GM21737 (cell line): Measurements from ENCODE around the gene BOC.

Experiments used
- ATAC-seq: cut with Tn5 transposase; IDR thresholded peaks from one replicate; pipeline ENCODE4 v1.9.1; 2021; ENCODE audit warnings: mild to moderate bottlenecking, moderate library complexity; ENCODE audit not compliant: unreplicated experiment

BOC gene

DNA sequence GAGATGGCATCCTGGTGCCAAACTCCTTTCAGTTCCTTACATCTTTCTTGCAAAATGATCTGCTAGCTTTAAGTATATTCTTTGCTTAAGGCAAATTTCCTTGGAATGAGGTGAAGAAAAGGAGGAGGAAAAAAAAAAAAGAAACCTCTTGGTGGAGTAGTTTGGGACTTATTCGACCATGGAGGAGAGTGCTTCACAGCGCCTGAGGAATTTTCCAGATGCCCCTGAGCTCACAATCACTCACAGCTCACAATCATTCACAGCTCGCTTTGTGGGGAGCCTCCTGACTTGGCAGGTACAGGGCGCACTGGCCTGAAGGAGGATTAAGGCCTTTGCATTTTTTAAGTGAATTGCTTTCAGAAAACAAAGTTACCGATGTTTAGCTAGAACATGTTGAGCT lies 53.9 kb downstream of the BOC start:
- ATAC-seq, result no peak

DNA sequence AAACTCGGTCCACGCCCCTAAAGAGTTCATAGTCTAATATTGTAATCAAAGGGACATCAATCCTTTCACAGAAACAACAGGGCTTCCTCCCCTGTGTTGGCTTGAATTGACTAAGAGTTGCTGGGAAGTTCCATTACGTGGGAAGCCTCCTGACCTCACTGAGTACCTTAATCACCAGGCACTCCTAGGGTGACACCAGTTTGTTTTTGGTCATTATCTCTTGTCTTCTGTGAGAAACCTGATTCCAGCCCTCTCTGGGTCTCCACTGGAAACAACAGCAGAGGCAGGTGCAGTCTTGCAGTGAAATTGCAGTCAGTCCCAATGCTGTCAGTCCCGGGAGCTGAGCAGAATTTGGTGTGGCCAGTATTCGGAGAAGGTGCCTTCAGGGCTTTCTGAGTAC lies 55.4 kb downstream of the BOC start:
- no peak for ATAC-seq

DNA sequence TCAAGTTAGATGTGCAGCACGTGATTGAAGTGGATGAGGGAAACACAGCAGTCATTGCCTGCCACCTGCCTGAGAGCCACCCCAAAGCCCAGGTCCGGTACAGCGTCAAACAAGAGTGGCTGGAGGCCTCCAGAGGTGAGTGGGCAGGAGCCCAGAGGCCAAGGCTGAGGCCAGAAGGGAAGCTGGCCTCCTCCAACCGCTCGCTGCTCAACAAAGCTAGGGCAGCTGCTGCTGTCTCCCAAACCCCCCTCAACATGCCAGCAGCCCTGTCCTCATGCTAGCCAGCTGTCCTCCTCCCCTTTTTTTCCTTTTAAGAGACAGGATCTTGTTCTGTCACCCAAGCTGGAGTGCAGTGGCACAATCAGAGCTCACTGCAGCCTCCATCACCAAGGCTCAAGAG lies 57.0 kb downstream of the BOC start:
- no peak for ATAC-seq

DNA sequence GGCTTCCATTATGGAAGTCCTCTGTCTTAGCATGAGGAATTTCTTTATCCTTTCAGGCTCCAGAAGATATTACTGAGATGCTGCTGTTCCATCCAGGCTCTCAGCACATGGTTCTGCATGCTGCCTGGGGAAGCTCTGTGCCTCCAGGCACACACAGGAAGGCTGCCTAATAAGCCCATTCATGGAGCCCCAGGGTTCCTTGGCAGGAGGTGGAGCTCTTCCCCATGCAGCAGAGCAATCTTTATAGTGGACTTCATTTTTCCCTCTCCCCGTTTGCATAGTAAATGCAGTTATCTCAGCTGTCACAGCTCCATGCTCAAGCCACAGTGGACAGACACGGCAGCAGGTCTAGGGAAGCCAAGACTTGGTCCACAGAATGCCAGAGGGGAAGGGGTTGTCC lies 57.6 kb downstream of the BOC start:
- ATAC-seq, result no peak

DNA sequence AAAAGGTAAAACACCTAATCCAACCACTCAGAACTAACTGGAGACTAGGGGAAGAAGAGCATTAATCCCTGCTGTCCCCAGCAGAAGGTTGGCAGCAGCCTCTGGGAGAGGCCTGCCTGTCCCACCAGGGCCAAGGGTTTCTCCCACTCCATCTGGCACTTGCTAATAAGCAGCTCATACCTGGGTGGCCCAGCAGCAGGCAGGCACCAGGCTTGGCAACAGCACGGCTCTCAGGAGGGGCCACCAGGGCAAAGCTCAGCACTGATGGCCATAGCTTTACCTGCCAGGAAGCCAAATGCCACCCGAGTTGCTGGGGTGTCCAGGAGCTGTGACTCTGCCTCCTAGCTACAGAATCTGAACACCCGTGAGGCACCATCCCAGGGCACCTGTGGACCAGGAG lies 58.3 kb downstream of the BOC start:
- no peak for ATAC-seq

DNA sequence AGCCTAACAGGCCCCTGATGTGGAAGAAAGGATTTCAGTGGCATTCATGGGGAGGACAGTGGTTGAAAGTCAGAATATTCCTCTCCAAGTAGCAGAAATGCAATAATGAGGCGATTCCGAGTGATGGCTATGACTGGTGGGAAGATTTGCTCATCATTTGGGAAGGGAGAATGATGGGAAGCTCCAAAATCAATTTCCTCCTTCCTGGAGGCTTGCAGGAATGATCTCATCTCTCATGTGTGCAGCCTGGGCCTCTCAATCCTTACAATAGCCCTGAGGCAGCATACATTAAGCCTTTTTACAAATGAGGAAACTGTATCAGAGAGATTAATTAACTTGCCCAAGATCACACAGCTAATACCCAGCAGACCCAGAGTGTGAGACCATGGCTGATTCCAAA lies 58.7 kb downstream of the BOC start:
- no peak for ATAC-seq

DNA sequence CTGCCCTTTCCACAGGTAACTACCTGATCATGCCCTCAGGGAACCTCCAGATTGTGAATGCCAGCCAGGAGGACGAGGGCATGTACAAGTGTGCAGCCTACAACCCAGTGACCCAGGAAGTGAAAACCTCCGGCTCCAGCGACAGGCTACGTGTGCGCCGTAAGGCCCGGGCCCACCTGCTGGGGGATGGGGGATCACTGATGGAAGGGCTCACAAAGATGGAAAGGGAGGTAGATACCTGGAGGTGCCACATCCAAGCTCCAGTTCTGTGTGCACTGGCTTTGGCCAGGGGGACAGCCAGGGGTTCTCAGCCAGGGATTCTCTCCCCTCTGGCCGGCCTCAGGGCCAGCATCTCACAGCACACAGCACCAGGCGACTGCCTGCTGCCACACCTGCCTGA lies 59.4 kb downstream of the BOC start:
- no peak for ATAC-seq

DNA sequence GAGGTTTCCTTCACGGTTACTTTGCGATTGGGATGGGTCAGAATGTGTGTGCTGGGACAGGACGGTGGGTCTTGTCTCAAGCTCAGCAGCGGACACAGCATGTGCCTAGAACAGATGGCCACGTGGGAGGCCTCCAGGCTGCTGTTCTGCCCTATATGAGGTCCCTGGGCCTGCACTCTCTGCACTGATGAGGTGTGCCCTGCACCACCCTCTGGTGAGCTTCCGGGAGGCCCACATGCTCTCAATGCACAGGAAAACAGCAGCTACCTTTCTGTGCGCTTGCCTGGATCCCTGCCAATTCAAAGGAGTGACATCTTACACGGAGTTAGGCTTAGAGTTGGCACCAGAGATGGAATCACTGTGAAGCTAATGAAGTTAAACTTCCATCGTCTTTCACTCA lies 59.8 kb downstream of the BOC start:
- ATAC-seq, result no peak

DNA sequence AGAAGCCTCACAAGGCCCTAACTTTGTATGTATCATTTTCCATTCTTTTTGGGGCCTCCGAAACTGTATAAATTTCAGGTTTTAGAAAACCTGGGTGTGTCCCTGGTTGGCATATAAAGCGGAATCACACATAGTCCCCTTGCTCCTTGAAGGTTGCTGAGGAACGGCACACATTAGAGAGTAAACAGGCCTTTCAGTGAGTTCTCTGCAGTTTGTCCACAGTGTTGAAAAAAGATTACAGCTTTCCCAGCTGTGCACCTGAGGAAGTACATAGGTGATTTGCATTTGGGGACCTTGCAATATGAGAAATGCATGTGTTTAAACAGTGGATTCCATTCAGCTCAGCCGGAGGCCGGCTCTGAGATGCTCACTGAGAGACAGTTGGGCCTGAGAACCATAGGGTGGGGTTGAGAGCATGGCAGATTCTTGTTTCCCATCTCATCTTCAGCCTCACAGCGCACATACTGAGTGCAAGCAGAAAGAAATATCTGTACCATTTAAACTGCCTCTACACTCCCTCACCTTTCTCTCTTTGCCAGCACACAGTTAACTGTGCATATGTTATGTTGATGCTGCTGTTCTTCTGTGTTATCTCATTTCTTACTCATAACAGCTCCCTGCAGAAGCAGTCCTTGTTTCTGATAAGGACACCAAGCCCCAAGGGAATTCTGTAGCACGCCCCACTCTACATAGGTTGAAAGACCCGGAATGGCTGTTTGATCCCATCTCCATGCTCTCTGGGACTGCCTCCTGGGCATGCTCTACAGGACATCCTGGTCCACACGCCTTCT lies 60.4 kb downstream of the BOC start:
- no peak for ATAC-seq

DNA sequence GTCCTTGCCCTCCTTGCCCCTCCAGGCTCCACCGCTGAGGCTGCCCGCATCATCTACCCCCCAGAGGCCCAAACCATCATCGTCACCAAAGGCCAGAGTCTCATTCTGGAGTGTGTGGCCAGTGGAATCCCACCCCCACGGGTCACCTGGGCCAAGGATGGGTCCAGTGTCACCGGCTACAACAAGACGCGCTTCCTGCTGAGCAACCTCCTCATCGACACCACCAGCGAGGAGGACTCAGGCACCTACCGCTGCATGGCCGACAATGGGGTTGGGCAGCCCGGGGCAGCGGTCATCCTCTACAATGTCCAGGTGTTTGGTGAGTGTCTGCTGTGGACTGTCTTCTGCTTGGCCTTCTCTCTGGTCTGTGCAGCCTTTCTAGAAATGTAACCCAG lies 61.0 kb downstream of the BOC start:
- ATAC-seq, result no peak

DNA sequence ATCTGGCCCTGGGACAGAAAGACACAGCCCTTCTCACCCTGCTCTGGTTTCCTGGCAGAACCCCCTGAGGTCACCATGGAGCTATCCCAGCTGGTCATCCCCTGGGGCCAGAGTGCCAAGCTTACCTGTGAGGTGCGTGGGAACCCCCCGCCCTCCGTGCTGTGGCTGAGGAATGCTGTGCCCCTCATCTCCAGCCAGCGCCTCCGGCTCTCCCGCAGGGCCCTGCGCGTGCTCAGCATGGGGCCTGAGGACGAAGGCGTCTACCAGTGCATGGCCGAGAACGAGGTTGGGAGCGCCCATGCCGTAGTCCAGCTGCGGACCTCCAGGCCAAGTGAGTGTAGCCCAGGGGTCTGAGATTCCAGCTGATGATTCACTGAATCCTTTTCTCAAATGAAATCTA lies 61.7 kb downstream of the BOC start:
- ATAC-seq, result no peak

DNA sequence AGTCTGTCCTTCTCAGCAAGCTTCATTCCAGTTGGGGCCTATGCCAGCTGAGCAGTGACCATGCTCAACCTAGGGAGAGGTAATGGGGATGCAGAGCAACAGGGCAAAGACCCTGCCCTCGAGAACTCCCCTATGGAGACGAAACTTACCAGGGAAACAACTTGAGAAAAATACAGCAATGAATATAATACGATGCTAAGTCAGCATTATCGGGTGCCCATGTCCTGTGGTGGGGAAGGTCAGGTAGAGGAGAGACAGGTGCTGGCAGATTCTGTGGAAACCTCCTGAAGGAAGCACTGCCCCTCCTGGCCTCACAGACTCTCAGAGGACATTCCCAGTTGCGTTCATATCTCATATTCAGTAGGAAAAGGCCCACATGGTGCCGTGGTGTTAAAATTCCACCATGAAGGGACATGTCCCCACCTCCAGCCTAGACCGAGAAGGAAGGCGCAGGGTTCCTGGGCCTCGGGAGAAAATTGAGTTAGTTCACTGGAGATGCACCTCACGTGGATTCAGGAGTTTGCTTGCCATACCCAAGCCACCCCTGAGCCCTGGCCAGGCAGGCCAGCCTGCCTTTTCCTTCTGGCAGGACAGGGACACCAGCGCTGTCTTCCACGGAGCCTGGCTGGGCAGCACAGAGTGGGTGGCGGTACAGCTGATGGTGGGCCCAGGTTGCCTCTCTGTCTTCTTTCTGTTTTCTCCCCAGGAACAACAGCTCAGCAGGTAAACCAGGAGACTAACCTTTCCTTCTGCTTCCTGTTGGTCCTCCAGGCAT lies 62.4 kb downstream of the BOC start:
- no peak for ATAC-seq

DNA sequence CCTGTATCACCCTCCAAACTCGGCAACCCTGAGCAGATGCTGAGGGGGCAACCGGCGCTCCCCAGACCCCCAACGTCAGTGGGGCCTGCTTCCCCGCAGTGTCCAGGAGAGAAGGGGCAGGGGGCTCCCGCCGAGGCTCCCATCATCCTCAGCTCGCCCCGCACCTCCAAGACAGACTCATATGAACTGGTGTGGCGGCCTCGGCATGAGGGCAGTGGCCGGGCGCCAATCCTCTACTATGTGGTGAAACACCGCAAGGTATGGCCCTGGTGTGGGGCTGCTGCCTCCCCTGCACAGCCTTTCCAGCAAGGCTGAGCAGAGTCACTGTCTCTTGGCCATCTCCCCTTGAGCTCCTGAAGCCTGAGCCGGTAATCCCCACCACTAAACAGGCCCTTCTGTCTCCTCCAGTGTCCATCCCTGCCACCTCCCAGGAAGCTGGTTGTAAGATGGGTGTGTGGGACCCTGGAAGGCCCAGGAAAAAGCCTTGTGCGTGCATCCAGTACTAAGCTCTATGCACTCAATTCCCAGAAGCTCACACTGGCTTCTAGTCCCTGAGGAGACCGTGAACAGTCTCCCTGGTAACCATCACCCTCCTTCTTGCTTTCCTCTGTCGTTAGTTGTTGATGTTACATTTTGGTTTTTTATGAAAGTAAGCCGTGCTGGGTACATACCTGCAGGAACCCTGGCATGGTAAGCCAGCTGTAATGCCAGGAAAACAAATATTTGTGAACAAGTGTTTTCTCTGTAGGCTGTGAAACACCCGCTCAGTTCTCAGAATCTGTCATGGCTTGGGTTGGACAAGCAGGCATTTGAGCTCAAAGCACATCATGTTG lies 63.3 kb downstream of the BOC start:
- no peak for ATAC-seq

DNA sequence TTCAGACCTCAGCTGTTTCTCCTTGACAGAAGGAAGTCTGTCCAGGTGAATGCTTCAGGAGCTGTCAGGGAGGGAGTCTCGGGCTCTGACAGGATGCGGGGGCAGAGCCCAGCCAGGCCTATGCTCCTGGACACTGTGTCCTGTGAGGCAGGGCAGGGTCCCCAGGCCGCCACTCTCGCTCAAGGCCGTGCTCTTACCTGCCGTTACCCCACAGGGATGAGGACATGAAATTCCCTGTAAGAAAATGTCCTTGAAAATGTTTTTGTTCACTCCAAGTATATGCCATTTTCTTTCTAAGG lies 63.9 kb downstream of the BOC start:
- ATAC-seq, result no peak

DNA sequence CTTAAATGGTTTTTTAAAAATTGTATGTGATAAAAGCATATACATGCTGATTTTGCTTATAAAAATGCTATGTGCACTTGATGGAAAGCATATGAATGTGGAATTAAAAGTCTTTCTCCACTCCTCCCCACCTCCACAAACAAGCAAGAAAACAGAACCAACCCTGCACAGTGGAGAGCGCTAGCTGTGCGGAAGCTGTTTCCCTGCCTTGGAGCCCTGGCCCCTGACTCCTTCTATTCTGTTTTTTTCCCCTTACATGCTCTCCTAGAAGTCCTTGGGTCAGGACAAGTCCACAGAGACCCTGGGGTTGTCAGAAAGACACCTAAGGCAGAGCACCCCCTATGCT lies 64.2 kb downstream of the BOC start:
- no peak for ATAC-seq

DNA sequence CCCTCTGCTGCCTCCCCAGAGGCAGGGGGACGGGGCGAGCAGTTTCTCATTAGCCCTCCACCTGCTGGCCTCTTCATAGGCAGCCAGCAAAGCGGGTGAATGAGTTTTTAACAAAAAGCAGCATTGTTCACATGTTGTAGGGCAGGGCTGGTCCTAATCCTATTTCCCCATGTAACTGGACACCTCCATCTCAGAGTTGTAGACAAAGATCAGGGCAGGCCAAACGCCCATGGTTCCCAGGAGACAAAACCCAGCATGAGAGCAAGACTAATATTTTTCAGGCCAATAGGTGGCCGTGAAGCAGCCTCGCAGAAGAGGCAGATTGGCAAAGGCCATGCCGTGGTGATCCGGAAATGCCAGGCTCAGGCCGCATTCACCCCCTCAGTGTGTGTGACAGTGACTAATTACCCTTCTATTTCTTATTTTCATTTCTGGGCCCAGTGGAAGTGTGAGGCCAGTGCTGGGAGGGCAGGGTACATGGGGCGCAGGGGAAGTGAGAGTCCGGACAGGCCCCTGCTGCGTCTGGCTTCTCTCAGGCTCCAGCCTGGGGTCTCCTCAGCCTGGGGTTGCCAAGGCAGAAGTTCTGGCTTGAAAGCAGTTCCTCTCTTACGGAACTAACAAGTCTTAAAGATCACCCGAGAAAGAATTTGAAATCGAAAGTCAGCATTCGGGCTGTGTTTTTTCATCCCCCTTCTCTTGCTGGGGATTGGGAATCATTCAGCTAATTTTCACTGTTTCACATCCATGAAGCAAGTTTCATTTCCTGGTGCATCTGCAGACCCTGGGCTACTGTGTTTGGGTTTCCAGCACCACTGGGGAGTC lies 64.8 kb downstream of the BOC start:
- ATAC-seq, result peak; percentile 76

DNA sequence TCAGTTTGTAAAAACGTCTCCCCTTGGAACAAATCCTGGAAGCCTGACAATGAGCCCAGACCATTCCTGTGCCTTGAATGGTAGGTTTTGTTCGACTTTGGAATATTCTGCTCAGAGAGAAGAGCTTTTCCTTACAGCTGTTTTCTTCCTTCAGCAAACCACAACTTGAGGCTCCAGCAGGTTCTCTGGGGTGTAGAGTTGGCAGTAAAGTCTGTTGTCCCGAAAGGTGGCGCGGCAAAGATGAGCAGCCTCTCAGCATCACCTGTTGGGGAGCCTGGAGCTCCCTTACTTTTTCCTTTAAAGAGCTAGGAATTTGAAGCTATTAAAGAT lies 65.4 kb downstream of the BOC start:
- ATAC-seq, result no peak

DNA sequence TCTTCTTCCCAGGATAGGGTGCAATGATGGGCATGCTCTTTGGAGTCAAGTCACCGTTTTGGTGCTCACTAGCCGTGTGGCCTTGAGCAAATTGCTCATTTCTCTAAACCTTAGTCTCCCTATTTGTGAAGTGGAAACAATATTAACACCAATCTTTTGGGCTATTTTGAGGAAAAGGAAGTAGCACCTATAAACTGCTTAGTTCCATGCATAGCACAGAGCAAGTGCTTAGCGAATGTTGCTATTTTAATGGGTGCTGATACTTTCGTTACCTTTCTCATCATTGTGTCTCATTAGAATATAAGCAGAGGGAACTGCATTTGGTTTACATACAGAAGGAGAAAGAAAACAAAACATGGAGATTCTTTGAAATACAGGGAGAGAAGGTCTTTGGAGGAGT lies 66.1 kb downstream of the BOC start:
- no peak for ATAC-seq

DNA sequence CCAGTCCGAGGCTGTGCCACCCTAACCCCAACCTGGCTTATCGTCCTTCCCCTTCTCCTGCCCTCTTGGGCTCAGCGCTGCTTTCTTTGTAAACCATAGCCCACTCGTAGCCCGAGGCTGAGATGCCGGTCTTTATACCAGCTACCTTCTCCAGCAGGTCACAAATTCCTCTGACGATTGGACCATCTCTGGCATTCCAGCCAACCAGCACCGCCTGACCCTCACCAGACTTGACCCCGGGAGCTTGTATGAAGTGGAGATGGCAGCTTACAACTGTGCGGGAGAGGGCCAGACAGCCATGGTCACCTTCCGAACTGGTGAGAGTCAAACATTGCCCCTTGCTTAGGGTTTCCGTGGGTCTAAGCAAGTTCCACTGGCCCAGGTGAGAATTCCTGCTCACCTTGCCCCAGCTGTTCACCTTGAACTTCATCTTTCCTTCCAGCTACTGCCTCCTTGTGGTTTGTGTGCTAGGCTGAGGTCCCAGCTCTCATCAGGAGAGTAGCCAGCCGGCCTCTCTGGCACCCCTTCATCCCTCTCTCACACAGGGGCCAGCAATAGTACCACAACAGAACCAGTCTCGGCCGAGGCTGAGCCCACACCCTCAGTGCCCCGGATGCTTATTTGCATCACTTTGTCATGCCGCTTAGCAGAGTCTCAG lies 66.7 kb downstream of the BOC start:
- ATAC-seq, result no peak

DNA sequence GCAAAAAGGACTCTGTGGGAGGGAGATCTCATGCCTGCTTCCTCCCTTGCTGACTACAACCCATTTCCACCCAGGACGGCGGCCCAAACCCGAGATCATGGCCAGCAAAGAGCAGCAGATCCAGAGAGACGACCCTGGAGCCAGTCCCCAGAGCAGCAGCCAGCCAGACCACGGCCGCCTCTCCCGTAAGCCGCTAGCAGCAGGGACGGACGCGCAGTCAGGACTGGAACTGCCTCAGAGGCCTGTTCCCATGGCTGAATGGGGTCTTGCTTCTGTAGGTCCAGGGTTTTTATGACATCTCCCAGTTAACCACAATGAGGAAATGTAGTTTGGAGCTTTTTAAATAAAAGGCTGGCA lies 67.2 kb downstream of the BOC start:
- ATAC-seq, result no peak

DNA sequence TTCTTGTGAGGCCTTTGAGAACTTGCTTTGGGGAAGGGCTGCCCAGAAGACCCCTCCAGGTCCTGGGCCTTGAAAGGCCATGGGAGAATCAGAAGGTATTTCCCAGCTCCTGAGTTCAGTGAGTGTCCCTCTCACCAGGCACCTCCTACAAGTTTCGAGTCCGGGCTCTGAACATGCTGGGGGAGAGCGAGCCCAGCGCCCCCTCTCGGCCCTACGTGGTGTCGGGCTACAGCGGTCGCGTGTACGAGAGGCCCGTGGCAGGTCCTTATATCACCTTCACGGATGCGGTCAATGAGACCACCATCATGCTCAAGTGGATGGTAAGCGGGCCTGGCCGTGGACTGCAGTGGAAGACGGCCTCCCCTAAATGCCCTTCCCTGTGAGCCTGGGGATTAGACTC lies 68.3 kb downstream of the BOC start:
- no peak for ATAC-seq
